Stimulated activated CD4-positive, alpha-beta T cell treated with anti-CD3 and anti-CD28 coated beads, Interleukin-1b, Interleukin-23, amount 100 ng/mL, for 48 hours (primary cell): ENCODE data around the gene PLBD2.
"Not testable (repeated sequence)": the region's sequence is repeated elsewhere in the genome, so short reads cannot be mapped to it uniquely, and the experiment has no call there.

Experiments
- DNase-seq: peaks from one replicate; pipeline ENCODE4 v3.0.0-alpha.2; 2020

PLBD2 gene

DNA sequence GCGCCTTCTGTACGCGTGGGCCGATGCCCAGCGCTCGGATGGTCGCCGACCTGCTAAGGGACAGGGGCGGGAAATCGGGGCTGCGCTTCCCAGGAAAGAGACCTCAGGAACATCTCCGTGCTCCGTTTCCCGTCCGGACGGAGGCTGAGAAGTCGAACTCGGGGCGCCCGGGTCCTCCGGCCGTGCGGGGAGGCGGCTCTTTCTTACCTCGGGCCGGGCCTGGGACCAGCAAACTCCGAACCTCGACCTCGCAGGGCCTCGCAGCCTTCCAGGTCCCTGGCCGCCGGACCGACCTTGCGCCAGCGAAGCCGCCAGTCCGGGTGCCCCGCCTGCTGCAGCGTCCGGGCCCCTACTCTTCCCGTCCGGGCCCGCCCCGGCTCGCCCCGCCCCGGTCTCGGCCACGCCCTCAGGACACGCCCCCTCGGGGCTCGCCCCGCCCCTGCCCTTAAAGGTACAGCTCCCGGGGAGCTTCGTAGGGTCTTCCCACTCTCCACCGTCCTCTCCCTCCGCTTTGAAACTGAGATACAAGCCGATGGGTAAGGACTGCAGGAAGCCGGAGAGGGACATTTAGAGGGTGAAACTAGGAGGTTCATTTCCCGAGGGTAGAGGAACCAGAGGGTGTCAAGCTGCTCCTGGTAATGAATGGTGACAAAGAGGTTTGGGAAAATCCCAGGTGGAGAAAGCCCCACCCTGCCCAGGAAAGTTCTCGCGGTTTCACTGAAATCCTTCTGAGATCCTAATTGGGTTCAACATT is 23.4 kb upstream of the PLBD2 start, which contains the start of gene SLC8B1:
Gene SLC8B1 (minus strand): TSS at position 324 of the 754 bp plus-strand sequence. CDS start 2,231 bp downstream, outside the sequence.
- DNase-seq, result peak; percentile 86

DNA sequence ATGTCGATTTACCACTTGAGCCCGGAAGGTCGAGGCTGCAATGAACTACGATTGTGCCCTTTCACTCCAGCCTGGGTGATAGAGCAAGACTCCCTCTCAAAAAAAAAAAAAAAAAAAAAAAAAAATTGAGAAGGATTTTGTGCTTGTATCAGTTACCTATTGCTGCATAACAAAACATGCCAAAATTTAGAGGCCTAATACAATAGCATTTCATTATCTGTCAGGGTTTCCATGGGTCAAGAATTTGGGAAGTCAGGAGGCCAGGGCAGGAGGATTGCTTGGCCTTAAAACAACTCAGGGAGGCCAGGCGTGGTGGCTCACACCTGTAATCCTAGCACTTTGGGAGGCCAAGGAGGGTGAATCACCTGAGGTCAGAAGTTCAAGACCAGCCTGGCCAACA is 18.8 kb upstream of the PLBD2 start:
- DNase-seq, result no peak

DNA sequence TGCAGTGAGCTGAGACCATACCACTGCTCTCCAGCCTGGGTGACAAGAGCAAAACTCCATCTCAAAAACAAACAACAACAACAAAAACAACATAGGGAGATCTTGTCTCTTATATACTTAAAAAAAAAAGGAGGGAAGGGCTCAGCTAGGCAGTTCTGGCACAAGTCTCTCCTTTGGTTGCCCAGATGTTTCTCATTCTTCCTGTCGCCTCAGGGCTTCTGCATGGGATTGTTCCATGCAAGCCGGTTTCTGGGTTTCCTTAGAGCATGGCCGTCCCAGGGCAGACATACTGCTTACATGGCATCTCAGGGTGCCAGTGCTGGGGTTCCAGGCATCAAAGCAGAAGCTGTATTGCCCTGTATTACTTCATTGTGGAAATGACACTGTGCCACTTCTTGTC is 18.3 kb upstream of the PLBD2 start:
- DNase-seq, result no peak

DNA sequence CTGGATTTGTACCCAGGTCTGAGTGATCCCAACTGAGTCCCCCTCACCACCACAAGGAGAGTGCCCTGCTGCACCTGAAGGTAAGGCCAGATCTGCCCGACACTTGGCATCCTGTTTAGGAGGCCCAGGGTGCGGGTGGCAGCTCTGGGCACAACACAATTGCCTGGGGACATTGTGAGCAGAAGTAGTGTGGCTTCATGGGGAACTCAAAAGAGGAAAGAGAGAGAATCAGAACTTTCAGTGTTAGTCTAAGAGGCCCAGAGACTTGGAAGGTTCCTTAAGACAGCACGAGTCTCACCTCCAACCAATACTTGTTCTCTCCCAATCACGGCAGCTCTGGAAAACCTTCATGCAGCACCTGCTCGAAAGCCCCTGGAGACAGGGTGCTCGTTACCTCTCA is 16.9 kb upstream of the PLBD2 start:
- no peak for DNase-seq

DNA sequence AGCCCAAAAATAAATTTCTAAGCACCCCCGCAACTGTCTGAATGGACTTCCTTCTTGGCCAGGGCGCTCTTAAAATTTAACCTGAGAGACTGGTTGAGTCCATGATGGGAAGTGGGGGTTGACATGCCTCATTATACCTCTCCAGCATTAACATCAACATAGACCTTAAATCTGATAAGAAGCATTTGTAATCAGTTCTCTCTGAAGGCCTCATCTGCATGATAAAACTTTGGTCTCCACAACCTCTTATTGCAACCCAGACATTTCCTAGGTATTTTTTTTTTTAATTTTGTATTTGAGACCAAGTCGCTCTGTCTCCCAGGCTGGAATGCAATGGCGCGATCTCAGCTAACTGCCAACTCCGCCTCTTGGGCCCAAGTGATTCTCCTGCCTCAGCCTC is 13.1 kb upstream of the PLBD2 start:
- no peak for DNase-seq

DNA sequence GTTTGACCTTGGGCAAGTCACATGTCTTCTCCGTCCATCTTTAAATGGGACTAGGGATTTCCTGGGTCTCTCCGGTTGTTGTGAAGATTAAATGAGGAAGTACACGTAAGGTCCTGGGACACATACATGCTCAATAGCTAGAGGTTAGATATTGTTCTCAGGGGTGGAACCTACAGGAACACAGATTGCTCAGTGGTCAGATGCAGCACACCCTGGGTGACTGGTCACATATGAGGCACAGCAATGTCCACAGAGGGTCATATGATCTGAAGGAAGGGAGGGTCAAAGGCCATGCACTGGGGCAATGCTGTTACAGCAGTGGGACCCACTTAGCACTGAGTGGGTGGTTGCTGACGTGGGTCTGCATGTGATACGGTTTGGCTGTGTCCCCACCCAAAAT is 12.0 kb upstream of the PLBD2 start:
- no peak for DNase-seq

DNA sequence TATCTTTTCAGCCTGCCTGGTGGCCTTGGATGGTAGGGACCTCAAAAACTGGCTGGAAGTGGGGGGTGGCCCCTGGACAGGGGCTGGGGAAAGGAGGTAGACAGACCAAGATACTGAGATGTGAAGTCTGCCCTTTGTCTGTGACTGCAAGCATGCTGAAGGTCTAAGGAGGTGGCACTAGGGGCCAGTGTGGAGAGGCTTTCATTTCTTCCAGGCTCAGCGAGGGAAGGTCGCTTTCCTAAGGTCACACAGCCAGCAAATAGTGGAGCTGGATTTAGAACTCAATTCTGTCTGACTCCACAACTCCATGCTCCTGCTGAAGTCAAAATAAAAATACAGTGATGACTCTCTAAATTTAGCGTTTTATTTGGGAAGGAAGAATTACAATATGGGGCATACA is 11.3 kb upstream of the PLBD2 start:
- no peak for DNase-seq

DNA sequence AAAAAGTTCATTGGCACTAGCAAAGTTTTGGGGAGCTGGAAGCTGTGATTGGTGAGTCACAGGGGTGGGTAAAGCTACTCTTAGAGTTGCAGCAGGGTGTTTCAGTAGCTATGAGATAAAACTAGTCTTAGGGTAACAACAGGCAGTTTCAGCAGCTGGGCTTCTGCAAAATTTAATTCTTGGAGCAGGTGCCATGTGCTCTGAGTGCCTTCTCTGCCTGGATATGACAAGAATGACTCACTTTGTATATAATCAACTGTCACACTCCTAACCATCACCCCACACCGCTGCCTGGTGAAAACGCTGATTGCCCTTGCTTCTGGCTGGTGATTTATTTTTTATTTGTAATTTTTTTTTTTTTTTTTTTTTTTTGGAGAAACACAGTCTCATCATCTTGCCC is 10.5 kb upstream of the PLBD2 start:
- DNase-seq, result no peak

DNA sequence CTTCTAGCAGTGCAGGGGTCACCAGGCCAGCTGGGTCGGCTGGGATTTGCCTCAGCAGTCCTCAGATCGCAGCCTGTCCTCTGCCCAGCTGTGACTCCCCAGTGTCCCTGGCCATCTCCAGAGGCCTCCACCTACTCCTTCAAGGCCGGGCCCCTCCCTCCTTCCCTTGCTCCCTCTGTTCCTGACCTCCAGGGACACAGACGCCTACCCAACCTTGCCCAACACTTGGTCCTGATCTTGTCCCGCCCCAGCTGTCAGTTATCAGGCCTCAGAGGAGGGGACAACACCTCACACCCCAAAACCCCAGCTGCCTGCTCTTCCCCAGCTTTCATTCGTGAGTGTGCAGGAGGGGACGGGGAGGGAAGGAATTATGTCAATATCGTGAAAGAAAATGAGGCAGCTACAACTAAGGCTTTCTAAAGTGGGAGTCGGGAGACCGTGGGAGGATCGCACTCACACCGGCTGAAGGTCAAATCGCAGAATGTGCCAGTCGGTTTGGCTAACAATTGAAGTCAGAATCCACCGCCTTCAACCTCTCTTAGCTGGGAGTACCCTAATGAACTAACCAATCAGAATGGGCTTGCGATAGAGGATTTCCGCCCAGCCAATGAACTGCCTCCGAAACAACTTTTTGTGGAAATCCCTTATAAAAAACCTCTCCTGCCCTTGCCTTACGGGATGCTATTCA is 9.4 kb upstream of the PLBD2 start:
- DNase-seq, result no peak

DNA sequence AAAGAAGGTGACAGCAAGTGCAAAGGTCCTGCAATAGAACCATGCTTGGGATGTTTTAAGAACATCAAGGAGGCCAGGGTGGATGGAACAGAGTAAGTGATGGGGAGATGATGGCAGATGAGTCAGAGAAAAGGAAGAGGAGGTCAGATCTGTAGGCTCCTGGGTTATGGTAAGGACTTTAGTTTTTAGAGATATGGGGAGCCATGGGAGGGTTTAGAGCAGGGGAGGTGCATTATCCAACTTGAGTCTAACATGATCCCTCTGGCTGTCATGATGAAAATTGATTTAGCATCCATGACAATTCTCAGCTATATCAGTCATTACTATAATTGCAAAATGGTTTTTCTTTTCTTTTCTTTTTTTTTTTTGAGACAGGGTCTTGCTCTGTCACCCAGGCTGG is 7.3 kb upstream of the PLBD2 start:
- no peak for DNase-seq

DNA sequence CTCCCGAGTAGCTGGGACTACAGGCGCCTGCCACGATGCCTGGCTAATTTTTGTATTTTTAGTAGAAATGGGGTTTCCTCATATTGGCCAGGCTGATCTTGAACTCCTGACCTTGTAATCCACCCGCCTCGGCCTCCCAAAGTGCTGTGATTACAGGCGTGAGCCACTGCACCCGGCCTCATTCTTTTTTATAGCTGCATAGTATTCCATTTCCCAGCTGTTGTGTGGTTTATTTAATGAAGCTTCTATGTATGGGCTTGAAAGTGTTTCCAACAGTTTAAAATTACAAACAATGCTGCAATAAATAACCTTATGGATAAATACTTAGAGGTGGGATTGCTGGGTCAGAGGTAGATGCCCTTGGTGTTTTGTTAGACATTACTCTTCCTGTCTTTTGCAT is 4.2 kb upstream of the PLBD2 start:
- DNase-seq, result not testable (repeated sequence)

DNA sequence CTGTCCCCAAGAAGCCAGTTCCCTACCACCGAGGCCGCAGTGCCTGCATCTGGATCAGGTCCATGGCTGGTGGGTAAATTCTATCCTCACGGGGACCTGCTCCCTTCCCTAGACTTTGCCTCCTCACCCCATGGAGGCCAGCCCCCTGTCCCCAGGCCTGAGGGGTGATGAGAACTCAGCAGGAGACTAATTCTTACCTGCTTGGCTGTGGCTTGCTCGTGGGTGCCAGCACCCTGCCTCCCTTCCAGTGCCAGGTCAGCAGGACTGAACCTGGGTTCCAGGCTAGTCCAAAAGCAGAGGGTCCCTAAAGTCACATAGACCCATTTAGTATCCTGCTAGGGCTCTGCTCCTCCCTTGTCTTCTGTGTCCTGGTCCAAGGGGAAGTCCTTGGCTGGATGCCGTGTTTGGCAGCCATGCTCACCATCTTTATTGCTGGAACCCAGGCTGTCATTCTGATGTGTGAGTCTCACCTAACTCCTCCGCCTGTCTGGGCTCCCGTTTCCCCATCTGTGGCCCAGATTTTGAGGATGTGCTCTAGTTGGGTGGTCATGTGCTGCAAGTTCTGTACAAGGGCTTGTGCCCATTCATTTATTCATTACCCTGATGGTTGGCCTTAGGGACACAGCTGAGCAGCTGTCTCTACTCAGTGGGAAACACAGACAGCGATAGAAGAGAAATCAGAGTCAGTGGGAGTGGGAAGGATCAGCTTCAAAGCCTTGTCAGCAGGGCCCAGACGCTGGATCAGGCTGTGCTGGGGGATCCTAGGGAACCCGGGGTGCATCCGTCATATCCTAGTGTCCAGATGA is 949 bp downstream of the PLBD2 start:
- DNase-seq, result no peak

DNA sequence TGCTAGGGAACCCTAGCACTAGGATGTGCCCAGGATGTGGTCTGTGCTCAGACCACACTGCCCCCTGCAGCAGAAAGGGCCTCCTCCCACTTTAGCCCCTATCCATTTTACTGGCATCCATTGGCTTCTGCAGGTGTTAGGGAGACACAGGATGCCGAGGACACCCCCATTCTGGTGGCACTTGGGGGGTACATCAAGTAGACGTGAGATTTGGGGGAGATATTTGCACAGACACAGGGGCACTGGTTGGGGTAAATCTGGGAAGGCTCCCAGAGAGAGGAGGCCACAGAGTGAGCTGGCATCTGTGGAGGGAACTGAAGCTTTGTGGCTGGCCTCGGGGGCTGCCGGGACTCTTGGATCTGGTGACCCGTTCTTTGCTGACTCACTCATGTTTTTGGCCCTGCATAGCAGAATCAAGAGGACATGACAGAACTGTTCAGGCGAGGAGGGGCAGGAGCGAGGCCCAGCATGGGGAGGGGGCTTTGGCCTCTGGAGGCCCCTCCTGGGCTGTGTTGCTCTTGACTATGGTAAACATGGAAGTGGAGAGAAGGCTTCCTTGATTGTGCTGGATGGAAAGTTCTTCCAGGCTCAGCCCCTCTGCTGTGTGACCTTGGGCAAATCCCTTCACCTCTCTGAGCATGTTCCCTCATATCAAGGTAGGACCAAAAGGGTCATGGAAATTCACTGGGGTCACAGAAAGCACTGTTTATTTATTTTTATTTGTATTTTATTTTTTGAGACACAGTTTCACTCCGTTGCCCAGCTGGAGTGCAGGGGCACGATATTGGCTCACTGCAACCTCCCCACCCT is 1.8 kb downstream of the PLBD2 start:
- no peak for DNase-seq

DNA sequence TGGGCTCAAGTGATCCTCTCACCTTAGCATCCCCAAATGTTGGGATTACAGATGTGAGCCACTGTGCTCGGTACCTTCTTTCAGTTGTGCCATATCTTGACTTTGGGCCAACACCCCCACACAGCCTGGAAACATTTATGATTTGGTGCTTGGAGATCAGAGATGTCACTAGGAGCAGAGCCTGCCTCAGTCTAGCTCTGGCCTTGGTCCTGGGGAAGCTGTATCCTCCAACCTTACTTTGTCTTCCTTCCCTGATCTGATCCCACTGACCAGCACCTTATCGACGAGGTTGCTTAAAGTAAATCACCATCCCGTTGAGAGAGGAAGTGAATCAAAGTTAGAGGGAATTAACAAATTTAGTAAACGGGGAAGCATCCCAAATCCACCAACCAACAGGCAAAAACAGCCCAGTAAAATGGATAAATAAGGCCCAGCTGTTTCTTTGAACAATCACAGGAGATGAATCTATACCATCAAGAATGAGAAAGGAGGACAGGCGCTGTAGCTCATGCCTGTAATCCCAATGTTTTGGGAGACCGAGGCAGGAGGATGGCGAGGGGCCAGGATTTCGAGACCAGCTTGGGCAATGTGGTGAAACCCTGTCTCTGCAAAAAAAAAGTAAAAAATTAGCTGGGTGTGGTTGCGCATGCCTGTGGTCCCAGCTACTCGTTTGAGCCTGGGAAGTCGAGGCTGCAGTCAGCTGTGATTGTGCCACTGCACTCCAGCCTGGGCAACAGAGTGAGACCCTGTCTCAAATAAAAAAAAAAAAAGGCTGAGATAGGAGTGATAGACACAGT is 3.4 kb downstream of the PLBD2 start:
- DNase-seq, result no peak

DNA sequence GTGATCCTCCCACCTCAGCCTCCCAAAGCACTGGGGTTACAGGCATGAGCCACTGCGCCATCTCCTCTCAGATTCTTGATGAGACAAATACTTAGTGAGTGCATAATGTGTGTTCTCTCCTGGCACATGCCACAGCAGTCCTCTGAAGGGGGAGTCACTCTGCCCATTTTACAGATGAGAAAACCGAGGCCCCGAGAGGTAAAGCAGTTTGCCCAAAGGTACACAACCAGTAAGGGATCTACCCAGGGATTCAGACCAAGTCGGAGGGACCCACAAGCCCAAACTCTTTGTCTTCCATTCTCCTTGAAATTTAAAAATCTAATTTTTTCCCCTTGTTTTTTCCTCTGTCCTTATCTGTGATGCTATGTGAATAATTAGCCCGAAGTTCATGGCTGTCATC is 6.3 kb downstream of the PLBD2 start:
- no peak for DNase-seq

DNA sequence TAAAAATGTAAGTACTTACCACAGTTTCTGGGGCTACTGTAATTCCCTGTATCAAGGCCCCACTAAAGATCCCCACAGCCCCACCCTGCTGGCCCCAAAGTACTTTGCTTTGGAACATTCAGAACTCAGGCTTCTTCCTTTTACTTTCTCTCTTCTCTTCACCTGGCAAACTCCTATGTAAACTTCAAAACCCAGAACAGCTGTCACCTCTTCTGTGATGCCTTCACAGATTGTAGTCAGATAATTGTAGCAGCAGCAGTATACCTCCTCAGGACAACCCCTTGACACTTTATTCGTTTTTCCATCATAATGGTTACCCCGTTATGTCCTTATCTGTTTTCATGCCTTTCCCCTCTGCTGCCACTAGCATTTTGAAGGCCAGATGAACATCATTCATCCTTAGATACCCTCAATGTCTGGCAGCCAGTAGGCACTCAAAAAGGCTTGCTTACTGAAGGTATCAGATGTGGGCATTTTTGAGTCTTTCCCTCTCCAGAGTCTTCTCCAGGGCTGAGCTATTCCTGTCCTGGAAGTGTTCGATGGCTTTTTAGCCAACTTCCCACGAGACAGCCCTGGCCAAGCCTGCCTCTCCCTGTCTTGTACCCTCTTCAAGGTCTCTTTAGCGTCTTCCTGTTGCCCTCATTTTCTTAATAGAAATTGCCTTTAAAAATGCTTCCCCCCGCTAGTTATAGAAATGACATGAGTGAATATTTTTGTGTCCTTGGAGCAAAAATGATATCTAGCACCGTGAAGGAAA is 7.4 kb downstream of the PLBD2 start:
- DNase-seq, result no peak

DNA sequence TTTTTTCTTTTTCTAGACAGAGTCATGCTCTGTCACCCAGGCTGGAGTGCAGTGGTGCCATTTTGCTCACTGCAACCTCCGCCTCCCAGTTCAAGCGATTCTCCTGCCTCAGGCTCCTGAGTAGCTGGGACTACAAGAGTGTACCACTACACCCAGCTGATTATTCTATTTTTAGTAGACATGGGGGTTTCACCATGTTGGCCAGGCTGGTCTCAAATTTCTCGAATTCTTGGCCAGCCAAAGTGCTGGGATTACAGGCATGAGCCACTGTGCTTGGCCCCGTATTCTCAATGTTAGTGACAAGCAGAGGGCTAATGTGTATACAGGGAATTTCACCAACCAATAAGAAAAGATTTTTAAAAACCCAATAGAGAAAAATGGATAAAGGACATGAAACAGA is 8.4 kb downstream of the PLBD2 start:
- no peak for DNase-seq

DNA sequence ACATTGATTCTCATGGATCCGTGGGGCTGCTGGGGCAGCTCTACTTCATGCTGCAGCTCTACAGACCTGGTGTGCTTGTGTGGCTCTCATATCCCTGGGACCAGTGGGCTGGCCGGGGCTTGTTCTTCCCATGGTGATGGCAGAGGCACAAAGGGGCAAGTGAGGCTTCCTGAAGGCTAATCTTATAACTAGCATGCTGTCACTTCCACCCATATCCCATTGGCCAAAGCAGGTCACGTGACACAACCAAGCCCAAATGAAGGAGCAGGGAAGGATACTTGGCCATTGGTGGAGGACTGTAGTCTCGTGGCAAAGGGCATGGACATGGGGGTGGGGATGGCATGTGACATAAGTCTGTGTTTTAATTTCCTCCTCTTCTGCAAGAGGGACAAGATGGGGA is 9.9 kb downstream of the PLBD2 start:
- no peak for DNase-seq

DNA sequence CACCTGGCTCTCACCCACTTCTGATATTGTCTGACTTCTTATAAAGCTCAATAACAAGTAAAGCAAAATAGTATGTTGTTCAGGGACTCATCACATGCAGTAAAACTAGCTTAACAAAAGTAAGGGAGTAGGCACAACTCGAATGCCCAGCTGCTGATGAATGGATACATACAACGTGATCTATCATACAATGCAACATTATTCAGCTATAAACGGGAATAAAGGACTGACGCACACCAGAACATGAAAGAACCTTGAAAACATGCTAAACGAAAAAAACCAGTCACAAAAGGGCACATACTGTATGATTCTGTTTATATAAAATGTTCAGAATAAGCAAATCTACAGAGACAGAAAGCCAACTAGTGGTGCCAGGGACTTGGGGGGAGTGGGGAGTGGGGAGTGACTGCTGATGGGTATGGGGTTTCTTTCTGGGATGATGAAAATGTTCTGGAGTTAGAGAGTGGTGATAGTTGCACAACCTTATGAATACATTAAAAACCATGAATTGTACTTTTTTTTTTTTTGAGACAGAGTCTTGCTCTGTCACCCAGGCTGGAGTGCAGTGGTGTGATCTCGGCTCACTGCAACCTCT is 11.1 kb downstream of the PLBD2 start:
- no peak for DNase-seq

DNA sequence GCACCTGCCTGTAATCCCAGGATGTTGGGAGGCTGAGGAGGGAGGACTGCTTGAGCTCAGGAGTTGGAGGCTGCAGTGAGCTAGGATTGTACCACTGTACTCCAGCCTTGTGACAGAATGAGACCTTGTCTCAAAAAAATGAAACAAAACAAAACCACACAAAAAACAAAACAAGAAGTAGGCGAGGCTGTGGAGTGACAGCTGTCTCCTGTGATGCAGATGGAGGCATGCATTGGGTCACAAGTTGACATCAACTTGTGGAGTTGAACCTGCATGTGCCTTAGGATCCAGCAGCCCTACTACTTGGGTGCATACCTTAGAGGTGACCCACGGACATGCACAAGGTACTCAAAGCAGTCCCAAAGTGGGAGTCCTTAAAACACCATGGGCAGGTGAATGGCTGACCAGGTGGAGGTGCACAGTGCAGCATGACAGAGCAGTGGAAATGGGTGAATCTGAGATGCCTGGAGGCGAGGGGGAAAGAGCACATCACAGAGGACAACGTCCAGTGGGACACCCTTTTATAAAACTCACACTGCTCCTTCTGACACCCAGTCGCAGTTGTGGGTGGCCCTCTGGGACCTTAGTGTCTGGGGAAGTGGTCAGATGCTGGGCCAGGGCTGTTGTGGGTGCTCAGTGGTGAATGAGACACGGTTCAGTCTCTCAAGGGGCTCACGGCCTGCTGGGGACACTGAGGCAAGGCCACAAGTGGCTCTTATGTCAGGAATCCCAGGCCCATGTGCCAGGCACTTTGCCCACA is 12.7 kb downstream of the PLBD2 start:
- no peak for DNase-seq
